SK-N-SH treated with all-trans-retinoic acid at 6 μM for 48 hours (cell line): Measurements from ENCODE around the gene FAM180A.
A peak's percentile ranks its signal among the peaks of the same experiment; 100 is the strongest.

Experiments
- ATAC-seq: fragments of 200-7000 bp; cut with Tn5 transposase; 3 replicates; pipeline ENCODE4 v1.9.1; 2020; ENCODE audit warnings: mild to moderate bottlenecking, moderate library complexity
- ARNTL ChIP-seq: fragments of 450-650 bp; formaldehyde crosslinking; IDR thresholded peaks from 2 replicates; pipeline ENCODE4 v1.5.0; 2020; ENCODE audit warnings: low read depth, mild to moderate bottlenecking, moderate library complexity, borderline replicate concordance
- BACH2 ChIP-seq: fragments of 250-450 bp; sonication (Bioruptor Pico); IDR thresholded peaks from 2 replicates; pipeline ENCODE4 v1.9.0; 2021; ENCODE audit warnings: mild to moderate bottlenecking, borderline replicate concordance
- CSRNP3 ChIP-seq: fragments of 250-450 bp; sonication (Bioruptor Pico); IDR thresholded peaks from 2 replicates; pipeline ENCODE4 v1.5.1; 2021; ENCODE audit warnings: mild to moderate bottlenecking, moderate library complexity
- ESRRG ChIP-seq: fragments of 250-450 bp; sonication (Bioruptor Pico); IDR thresholded peaks from 2 replicates; pipeline ENCODE4 v1.6.1; 2021; ENCODE audit warnings: mild to moderate bottlenecking
- GLIS3 ChIP-seq: fragments of 250-450 bp; sonication (Bioruptor Pico); IDR thresholded peaks from 2 replicates; pipeline ENCODE4 v1.5.0; 2020; ENCODE audit warnings: mild to moderate bottlenecking, moderate library complexity
- OSR1 ChIP-seq: fragments of 250-450 bp; sonication (Bioruptor Pico); IDR thresholded peaks from 2 replicates; pipeline ENCODE4 v1.8.0; 2022; ENCODE audit warnings: moderate library complexity, mild to moderate bottlenecking, inconsistent platforms
- PATZ1 ChIP-seq: fragments of 250-450 bp; sonication (Bioruptor Pico); IDR thresholded peaks from 2 replicates; pipeline ENCODE4 v1.8.0; 2020; ENCODE audit warnings: mild to moderate bottlenecking, moderate library complexity, borderline replicate concordance
- POU6F1 ChIP-seq: fragments of 250-450 bp; sonication (Bioruptor Pico); IDR thresholded peaks from 2 replicates; pipeline ENCODE4 v1.8.0; 2021; ENCODE audit warnings: low read depth, mild to moderate bottlenecking, moderate library complexity, borderline replicate concordance
- RARB ChIP-seq: fragments of 250-450 bp; sonication (Bioruptor Pico); IDR thresholded peaks from 2 replicates; pipeline ENCODE4 v1.8.0; 2021; ENCODE audit warnings: mild to moderate bottlenecking, moderate library complexity
- SNAI2 ChIP-seq: fragments of 250-450 bp; sonication (Bioruptor Pico); IDR thresholded peaks from 2 replicates; pipeline ENCODE4 v1.5.0; 2020; ENCODE audit warnings: mild to moderate bottlenecking, moderate library complexity
- TCF4 ChIP-seq: fragments of 250-450 bp; sonication (Bioruptor Pico); IDR thresholded peaks from 2 replicates; pipeline ENCODE4 v1.8.0; 2021; ENCODE audit warnings: mild to moderate bottlenecking, moderate library complexity, borderline replicate concordance
- TOX ChIP-seq: fragments of 250-450 bp; sonication (Bioruptor Pico); IDR thresholded peaks from 2 replicates; pipeline ENCODE4 v1.8.0; 2021; ENCODE audit warnings: mild to moderate bottlenecking, moderate library complexity, borderline replicate concordance
- TSHZ2 ChIP-seq: fragments of 250-450 bp; sonication (Bioruptor Pico); IDR thresholded peaks from 2 replicates; pipeline ENCODE4 v1.5.0; 2020; ENCODE audit warnings: mild to moderate bottlenecking, moderate library complexity
- ZC3H10 ChIP-seq: fragments of 250-450 bp; sonication (Bioruptor Pico); IDR thresholded peaks from 2 replicates; pipeline ENCODE4 v1.5.1; 2021; ENCODE audit warnings: mild to moderate bottlenecking, moderate library complexity
- ZFP3 ChIP-seq: fragments of 250-450 bp; sonication (Bioruptor Pico); IDR thresholded peaks from 2 replicates; pipeline ENCODE4 v1.5.0; 2020; ENCODE audit warnings: mild to moderate bottlenecking, moderate library complexity
- ZFP30 ChIP-seq: fragments of 450-650 bp; formaldehyde crosslinking; IDR thresholded peaks from 2 replicates; pipeline ENCODE4 v1.5.0; 2022; ENCODE audit warnings: mild to moderate bottlenecking, moderate library complexity
- ZNF565 ChIP-seq: fragments of 450-650 bp; formaldehyde crosslinking; conservative IDR thresholded peaks from 2 replicates; pipeline ENCODE4 v1.5.0; 2020; ENCODE audit warnings: low read depth, mild to moderate bottlenecking, moderate library complexity
- ZNF70 ChIP-seq: fragments of 450-650 bp; formaldehyde crosslinking; IDR thresholded peaks from 2 replicates; pipeline ENCODE4 v1.5.0; 2020; ENCODE audit warnings: mild to moderate bottlenecking, moderate library complexity
- ZNF8 ChIP-seq: fragments of 450-650 bp; formaldehyde crosslinking; IDR thresholded peaks from 2 replicates; pipeline ENCODE4 v1.5.0; 2020; ENCODE audit warnings: mild to moderate bottlenecking, moderate library complexity

The FAM180A gene

GRCh38 chr7:135712182-135712782 is 36.3 kb downstream of the FAM180A start:
- peak; percentile 19; the same call in 2 of the 3 replicates for ATAC-seq
- TF ChIP-seq ZNF565 (CRISPR knock-in tag) (0 out of 2 replicates have a peak, but pooled peaks have one; percentile 14), TCF4 (CRISPR knock-in tag) (peak; percentile 30; the same call in 1 of the 2 replicates), SNAI2 (no peak)

DNA sequence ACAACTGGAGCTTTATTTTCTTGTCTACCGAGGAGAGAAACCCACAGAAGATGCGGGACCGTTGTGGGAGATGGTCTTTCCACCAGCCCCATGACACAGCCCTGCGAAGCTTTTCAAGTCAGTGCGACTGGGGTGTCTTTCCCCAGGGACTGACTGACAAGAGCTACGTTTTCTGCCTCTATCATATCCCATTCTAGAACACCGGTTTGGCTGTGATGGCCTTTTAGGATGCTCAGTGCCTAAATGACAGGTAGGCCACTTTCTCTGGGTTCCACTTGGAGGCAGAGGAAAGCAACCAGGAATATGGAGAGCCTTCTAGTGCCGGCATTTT is 37.5 kb downstream of the FAM180A start:
- TF ChIP-seq ZNF8 = no peak
- TF ChIP-seq ZC3H10 (CRISPR knock-in tag) = no peak
- no peak for ATAC-seq

GRCh38 chr7:135710417-135711138 is 38.0 kb downstream of the FAM180A start:
- no peak for ATAC-seq

More at GRCh38 chr7:135710417-135711138, 38.0 kb downstream of the FAM180A start:
- TF ChIP-seq ESRRG (no peak), TOX (CRISPR knock-in tag) (no peak), RARB (CRISPR knock-in tag) (no peak), ZFP3 (CRISPR knock-in tag) (no peak), ZFP30 (no peak), CSRNP3 (no peak), PATZ1 (no peak), TSHZ2 (no peak), ZNF70 (no peak), BACH2 (CRISPR knock-in tag) (no peak), ARNTL (no peak), ZNF8 (no peak), TCF4 (CRISPR knock-in tag) (no peak), POU6F1 (CRISPR knock-in tag) (no peak), OSR1 (no peak), GLIS3 (CRISPR knock-in tag) (no peak)
